Testis (tissue), 5 donors: ENCODE results near the gene C10orf120. TPM values are rescaled to one million over a fixed set of nuclear protein-coding genes. Genes with fewer than 3 reads are reported as not detected.

Experiments
- DNase-seq: peaks from one replicate; pipeline ENCODE4 v3.0.0-alpha.2; 2019
- H3K27ac ChIP-seq, 2 donors: fragments of 200-600 bp; sonication (generic); one replicate each; pipeline ENCODE4 v1.5.1; 2019
- H3K27me3 ChIP-seq: fragments of 200-600 bp; sonication (generic); one replicate; pipeline ENCODE4 v1.5.1; 2019
- H3K36me3 ChIP-seq: fragments of 200-600 bp; sonication (generic); one replicate; pipeline ENCODE4 v1.5.1; 2017; ENCODE audit warnings: low read depth; ENCODE audit errors: missing control alignments
- H3K4me1 ChIP-seq: fragments of 200-600 bp; sonication (generic); one replicate; pipeline ENCODE4 v1.5.1; 2019
- H3K4me3 ChIP-seq, 2 donors: fragments of 200-600 bp; sonication (generic); one replicate each; pipeline ENCODE4 v1.5.1; 2017 to 2019
- H3K9me3 ChIP-seq: fragments of 200-600 bp; sonication (generic); one replicate; pipeline ENCODE4 v1.5.1; 2017
- POLR2A ChIP-seq: fragments of 450-650 bp; IDR thresholded peaks from one replicate; pipeline ENCODE4 v1.6.1; 2017; ENCODE audit warnings: antibody characterized with exemption, mild to moderate bottlenecking, moderate library complexity
- WGBS, 2 donors: methylation state at CpG; one replicate each; pipeline ENCODE4 v1.1.5; 2018; 5-methylcytosine and 5-hydroxymethylcytosine counted together
- intact Hi-C: fragments of 100-400 bp; cut with DNase I; formaldehyde crosslinking; loops from one replicate; pipeline ENCODE4 v1.15.1; 2023; ENCODE audit warnings: low total_unique reads
- long read RNA-seq, 2 donors: transcript quantifications; one replicate each; lab custom pipeline, GENCODE V29; 2026
- polyA plus RNA-seq: library from polyadenylated mRNA; stranded (reverse); fragments of 350-450 nt; fragmentation: Illumina TruSeq; extraction: RNeasy Lipid Tissue Mini Kit (QIAGEN cat#74804); gene quantifications from one replicate; pipeline ENCODE4 v1.2.3, GENCODE V29; 2014; ENCODE audit warnings: low read depth, low replicate concordance; ENCODE audit not compliant: insufficient read depth
- total RNA-seq, 2 donors: library from RNA; depleted of rRNA; stranded (reverse); fragments of >200 nt; gene quantifications; one replicate each; pipeline ENCODE4 v1.2.3, GENCODE V29; 2016
- TF ChIP-seq, protein P1 (sequence below), 3 experiments: fragments of 450-650 bp in 2 of 3; fragments of 200-600 bp in 1 of 3; sonication (generic) in 1 of 3; IDR thresholded peaks; one replicate each; pipeline ENCODE4 v1.5.1; 2016 to 2019; ENCODE audit warnings: antibody characterized with exemption in 3 of 3, mild to moderate bottlenecking in 2 of 3, moderate library complexity in 1 of 3

C10orf120 gene
- total RNA-seq (10 to 100 TPM in 1 of 2 donors, 1 to 10 TPM in 1; 7.9 to 11.9 TPM), polyA plus RNA-seq (36.6 TPM)
- long read RNA-seq, donor 1 = 0 reads
- long read RNA-seq, donor 2 = 0 reads

DNA sequence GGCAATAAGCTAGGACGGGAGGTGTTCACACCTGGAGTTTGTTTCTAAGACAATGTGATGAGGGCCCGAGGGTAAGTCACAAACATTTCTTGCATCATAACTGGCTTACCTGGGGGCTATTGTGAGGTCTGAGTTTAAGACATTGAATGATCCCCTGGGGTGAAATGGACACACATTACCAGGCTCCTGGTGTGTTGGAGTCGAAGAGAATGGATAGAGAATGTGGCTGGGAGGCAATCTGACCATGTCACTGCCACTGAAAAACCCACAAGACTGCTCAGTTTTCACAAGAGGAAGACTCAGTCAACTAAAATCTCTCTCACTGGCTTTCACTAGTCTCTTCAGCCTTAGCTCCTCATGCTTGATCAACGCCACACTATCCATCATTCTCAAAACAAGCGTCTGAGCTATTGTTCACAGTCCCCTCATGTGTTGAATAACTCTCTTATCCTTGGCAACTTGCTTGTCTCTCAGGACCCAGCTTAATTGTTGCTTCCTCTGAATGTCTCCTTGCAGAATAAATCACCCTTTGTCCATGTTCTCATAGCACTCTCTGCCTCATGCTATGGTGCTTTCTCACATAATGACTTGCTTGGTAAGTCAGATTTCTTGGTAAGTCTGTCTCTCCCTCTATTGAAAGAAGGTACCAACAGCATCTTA lies at the start of gene C10orf120:
Gene C10orf120 (minus strand): TSS at position 51 of the 660 bp plus-strand sequence. CDS start 56 bp downstream, outside the sequence.
- no peaks in the 10 kb centered on the region for H3K9me3 ChIP-seq
- H3K4me1 ChIP-seq = no peaks in the 10 kb centered on the region
- TF ChIP-seq, protein P1, sequence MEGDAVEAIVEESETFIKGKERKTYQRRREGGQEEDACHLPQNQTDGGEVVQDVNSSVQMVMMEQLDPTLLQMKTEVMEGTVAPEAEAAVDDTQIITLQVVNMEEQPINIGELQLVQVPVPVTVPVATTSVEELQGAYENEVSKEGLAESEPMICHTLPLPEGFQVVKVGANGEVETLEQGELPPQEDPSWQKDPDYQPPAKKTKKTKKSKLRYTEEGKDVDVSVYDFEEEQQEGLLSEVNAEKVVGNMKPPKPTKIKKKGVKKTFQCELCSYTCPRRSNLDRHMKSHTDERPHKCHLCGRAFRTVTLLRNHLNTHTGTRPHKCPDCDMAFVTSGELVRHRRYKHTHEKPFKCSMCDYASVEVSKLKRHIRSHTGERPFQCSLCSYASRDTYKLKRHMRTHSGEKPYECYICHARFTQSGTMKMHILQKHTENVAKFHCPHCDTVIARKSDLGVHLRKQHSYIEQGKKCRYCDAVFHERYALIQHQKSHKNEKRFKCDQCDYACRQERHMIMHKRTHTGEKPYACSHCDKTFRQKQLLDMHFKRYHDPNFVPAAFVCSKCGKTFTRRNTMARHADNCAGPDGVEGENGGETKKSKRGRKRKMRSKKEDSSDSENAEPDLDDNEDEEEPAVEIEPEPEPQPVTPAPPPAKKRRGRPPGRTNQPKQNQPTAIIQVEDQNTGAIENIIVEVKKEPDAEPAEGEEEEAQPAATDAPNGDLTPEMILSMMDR (IDR thresholded peaks at IDR 0.05) = no peak
- no peak for TF ChIP-seq POLR2A
- H3K27me3 ChIP-seq = no peaks in the 10 kb centered on the region
- no peak within 1 kb of the TSS for H3K4me3 ChIP-seq
- no peak for DNase-seq
- no peak within 1 kb of the TSS for H3K27ac ChIP-seq
- 86 to 91% methylated on average over 5 of the region's 5 CpGs for WGBS, 2 donors
- intact Hi-C loops = no loop called here
- H3K36me3 ChIP-seq = no peaks in the 10 kb centered on the region

DNA sequence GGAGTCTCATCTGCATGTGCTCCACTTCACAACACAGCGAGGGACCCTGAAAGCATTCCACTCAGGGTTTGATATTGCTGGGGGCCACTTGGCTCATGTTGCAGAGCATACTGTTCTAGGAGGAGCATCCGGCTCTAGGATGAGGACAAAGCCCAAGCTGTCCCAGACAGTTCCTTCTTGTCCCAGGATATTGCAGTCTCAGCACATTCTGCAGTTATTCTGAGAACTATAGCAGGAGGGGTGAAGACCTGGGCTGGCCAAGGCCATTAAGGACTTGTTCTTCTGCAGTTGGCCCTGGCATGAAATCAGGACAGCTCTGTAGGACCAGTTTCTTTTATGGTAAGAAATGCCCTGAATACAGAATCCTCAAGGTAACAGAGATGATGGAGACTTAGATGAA lies 48.9 kb upstream of the C10orf120 start:
- no peak overlapping the region for H3K4me3 ChIP-seq
- TF ChIP-seq POLR2A = no peak
- TF ChIP-seq, protein P1 (IDR thresholded peaks at IDR 0.05) = no peak

DNA sequence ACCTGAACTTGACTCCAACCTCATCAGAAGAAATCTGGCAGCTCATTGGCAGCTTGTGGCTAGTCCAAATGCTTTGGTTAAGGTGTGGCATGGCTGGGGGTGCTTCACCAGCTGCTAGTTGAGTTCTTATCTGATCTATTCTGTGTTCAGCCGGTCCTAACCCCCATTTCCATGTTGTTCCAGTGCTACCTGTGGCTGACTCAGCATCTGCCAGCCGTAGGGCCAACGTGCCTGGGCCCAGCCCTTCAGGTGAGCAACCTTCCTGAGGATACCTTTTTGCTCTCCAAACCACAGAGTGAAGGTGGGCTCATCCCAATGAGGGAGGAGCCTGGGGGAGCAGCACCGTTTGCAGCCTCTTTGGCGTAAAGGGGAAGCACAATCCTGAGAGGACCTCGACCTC lies 46.8 kb upstream of the C10orf120 start:
- Histone ChIP-seq H3K27ac (no peak overlapping the region), H3K36me3 (no peaks in the 10 kb centered on the region), H3K4me1 (peaks cover 4% of the 10 kb centered on the region), H3K4me3 (no peak overlapping the region), H3K9me3 (no peaks in the 10 kb centered on the region), H3K27me3 (no peaks in the 10 kb centered on the region)
- no peak for DNase-seq
- intact Hi-C loops = no loop called here
- TF ChIP-seq, protein P1 (IDR thresholded peaks at IDR 0.05) = no peak
- no peak for TF ChIP-seq POLR2A
- 74 to 80% methylated on average over 2 to 6 of the region's 6 CpGs for WGBS, 2 donors

More for the DNA sequence above, 48.9 kb upstream of the C10orf120 start:
- H3K27me3 ChIP-seq = no peaks in the 10 kb centered on the region
- peaks cover 4% of the 10 kb centered on the region for H3K4me1 ChIP-seq
- 11 to 70% methylated on average over 2 of the region's 2 CpGs for WGBS, 2 donors
- DNase-seq = peak; percentile 37
- intact Hi-C loops = no loop called here
- H3K9me3 ChIP-seq = no peaks in the 10 kb centered on the region
- H3K36me3 ChIP-seq = no peaks in the 10 kb centered on the region
- H3K27ac ChIP-seq = no peak overlapping the region

DNA sequence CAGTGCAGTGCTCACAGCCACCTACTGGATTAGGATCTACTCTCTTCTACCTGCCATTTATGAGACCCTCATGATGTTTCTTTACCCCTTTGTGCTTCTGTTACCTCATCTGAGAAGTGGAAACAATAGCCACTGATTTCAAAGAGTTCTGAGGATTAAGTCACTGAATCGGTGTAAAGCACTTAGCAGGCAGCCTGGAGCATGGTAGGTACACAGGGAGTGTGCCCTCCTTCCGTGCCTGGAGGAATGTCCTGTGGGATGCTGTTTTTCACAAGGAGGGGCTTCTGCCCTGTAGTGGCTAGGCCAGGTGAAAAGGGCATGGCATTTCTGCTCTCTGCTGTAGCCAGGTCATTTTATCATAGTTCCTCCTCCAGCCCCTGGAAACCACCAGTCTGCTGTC lies 44.6 kb upstream of the C10orf120 start:
- intact Hi-C loops = no loop called here
- TF ChIP-seq POLR2A = no peak
- TF ChIP-seq, protein P1 (IDR thresholded peaks at IDR 0.05) = no peak
- Histone ChIP-seq H3K27me3 (no peaks in the 10 kb centered on the region), H3K27ac (no peak overlapping the region), H3K4me1 (peaks cover 4% of the 10 kb centered on the region), H3K4me3 (no peak overlapping the region), H3K36me3 (no peaks in the 10 kb centered on the region), H3K9me3 (no peaks in the 10 kb centered on the region)
- no peak for DNase-seq
- 61 to 71% methylated on average over 2 of the region's 2 CpGs for WGBS, 2 donors

DNA sequence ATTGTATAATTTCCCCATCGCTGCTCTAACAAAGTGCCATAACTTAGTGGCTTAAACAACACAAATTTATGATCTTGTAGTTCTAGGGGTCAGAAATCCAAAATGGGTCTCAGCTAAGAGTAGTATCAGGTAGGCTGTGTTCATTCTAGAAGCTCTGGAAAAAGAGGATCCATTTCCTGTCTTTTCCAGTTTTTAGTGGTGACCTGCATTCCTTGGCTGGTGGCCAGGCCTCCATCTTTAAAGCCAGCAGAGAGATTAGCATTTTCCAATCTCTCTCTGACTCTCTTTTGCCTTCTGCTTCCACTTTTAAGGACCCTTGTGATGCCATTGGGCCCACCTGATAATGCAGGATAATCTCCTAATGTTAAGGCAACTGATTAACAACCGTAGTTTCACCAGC lies 41.0 kb upstream of the C10orf120 start:
- WGBS, 2 donors = 78 to 84% methylated on average over 2 of the region's 2 CpGs
- Histone ChIP-seq H3K9me3 (no peaks in the 10 kb centered on the region), H3K36me3 (no peaks in the 10 kb centered on the region), H3K4me1 (no peaks in the 10 kb centered on the region), H3K4me3 (no peak overlapping the region), H3K27ac (no peak overlapping the region), H3K27me3 (no peaks in the 10 kb centered on the region)
- DNase-seq = no peak
- intact Hi-C loops = no loop called here
- TF ChIP-seq POLR2A = no peak
- TF ChIP-seq, protein P1 (IDR thresholded peaks at IDR 0.05) = no peak
